Right ventricle myocardium inferior (tissue), 1 donor: ENCODE data around the gene HSPA4L. TPM values are rescaled to one million over a fixed set of nuclear protein-coding genes. Genes with fewer than 3 reads are reported as not detected.

Experiments used
- ATAC-seq: fragments of 200-7000 bp; cut with Tn5 transposase; one replicate; pipeline ENCODE4 v1.9.1; 2020; ENCODE audit warnings: mild to moderate bottlenecking, moderate library complexity
- DNase-seq: peaks from one replicate; pipeline ENCODE4 v3.0.0; 2021; ENCODE audit errors: missing footprints
- intact Hi-C: fragments of 100-400 bp; cut with DNase I; formaldehyde crosslinking; loops from one replicate; pipeline ENCODE4 v1.11.0; 2022
- total RNA-seq: library from RNA; stranded (reverse); fragmentation: NEBNext Ultra II Directional; extraction: Animal tissue kit (Norgen Biotek cat#: 25700); gene quantifications from one replicate; pipeline ENCODE4 v1.2.1, GENCODE V29; 2021
- donor health status: DM: no; HTN: yes; CAD: no; lungs with severe emphysema.

HSPA4L gene
- total RNA-seq, 1 donor from 2014 or later = 6.2 TPM

DNA sequence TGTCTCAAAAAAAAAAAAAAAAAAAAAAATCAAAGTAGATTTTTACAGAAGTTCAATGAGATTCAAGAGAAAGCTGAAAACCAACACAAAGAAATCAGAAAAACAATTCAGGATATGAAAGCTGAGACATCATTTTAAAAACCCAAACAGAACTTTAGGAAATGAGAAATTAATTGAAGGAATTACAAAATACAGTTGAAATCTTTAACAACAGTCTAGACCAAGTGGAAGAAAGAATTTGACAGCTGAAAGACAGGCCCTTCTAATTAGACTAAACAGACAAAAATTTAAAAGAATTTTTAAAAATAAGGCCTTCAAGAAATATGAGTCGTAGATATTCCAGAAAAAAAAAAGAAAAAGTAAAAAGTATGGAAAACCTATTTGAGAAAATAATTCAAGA, 64.6 kb downstream of the HSPA4L start:
- ATAC-seq = no peak
- intact Hi-C loops = no loop called here
- no peak for DNase-seq

GRCh38 chr4:127849505-127850234, 67.5 kb downstream of the HSPA4L start:
- intact Hi-C loops = no loop called here
- ATAC-seq = no peak
- DNase-seq = no peak

GRCh38 chr4:127852661-127853060, 70.5 kb downstream of the HSPA4L start:
- intact Hi-C loops = no loop called here
- no peak for DNase-seq
- no peak for ATAC-seq

GRCh38 chr4:127856196-127856812, 74.2 kb downstream of the HSPA4L start:
- intact Hi-C loops = no loop called here
- no peak for DNase-seq
- no peak for ATAC-seq

GRCh38 chr4:127856813-127857447, 74.8 kb downstream of the HSPA4L start:
- DNase-seq (no peak), ATAC-seq (no peak)
- intact Hi-C loops = no loop called here

DNA sequence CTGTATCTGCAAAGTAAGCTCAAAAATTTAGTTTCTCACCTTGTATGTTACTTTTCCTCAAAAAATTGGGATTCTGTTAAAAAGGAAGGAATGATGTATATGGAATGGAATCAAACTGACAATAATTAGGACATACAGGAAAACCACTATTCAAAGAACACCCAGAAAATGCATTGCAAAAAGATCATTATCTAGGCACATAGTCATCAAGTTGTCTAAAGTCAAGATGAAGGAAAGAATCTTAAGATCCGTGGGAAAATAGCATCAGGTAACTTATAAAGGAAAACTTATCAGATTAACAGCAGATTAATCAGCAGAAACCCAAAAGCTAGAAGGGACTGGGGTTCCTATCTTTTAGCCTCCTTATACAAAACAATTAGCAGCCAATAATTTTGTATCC, 75.5 kb downstream of the HSPA4L start:
- ATAC-seq (no peak), DNase-seq (no peak)
- intact Hi-C loops = no loop called here

DNA sequence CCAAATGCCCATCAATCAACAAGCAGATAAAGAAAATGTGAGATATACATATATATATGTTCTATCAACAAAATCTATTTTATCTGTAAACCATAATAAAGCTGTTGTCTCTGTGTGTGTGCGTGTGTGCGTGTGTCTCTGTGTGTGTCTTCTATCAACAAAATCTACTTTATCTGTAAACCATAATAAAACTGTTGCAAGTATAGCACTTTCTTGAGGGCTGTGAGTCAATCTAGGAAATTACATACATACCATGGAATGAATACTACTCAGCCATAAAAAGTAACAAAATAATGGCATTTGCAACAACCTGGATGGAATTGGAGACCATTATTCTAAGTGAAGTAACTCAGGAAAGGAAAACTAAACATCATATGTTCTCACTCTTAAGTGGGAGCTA, 86.1 kb downstream of the HSPA4L start:
- intact Hi-C loops = no loop called here
- ATAC-seq = no peak

DNA sequence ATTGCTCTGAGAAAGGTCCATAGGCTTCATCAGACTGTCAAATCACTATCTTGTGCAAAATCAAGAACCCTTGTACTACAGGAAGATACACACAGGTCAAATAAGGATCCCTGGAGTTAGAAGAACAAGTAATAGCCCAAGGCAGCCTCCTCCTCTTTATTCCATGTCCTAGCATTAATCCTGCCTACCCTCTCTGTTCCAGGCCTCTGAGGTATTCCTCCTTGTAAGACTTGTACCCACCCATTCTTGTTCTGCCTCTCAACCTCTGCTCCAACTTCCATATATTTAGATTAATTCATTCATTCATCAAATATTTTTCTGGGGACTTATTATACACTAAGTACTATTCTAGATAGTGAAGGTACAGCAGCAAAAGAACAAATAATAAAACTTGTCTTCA, 88.2 kb downstream of the HSPA4L start:
- intact Hi-C loops = no loop called here
- DNase-seq = no peak
- ATAC-seq = no peak

More for the DNA sequence above, 86.1 kb downstream of the HSPA4L start:
- DNase-seq = no peak

GRCh38 chr4:127870688-127871087, 88.6 kb downstream of the HSPA4L start:
- no peak for DNase-seq
- ATAC-seq = peak; percentile 59
- intact Hi-C loops = no loop called here

DNA sequence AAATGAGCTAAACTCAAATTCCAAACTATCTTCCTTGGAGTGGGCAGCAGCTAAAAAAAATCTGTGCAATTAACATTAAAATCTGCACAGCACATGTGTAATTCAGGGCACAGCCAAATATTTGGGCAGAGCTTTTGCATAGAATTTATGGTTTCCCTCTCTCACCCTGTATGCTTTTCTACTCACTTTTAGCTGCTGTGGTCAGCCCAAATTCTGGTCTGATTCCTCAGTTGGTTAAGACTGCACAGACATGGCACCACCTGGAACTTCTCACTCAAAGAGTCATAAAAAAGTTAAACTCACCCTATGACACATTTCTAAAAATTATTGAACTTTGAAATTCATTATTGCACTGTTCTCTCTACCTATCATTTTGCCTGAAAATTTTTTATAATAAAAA, 93.7 kb downstream of the HSPA4L start:
- DNase-seq (no peak), ATAC-seq (no peak)
- intact Hi-C loops = no loop called here

GRCh38 chr4:127880763-127881562, 98.8 kb downstream of the HSPA4L start, which contains the start of gene PLK4:
PLK4 (plus strand) TSS chr4:127880893; CDS start chr4:127881135, 242 bp downstream.
- intact Hi-C loops = loop anchor here (2.0 to 5.0 kb wide), 3 partner anchors 86 to 180 kb away; partner anchors contain the start of genes ABHD18, HSPA4L, LARP1B and MFSD8
- DNase-seq = peak; percentile 97

DNA sequence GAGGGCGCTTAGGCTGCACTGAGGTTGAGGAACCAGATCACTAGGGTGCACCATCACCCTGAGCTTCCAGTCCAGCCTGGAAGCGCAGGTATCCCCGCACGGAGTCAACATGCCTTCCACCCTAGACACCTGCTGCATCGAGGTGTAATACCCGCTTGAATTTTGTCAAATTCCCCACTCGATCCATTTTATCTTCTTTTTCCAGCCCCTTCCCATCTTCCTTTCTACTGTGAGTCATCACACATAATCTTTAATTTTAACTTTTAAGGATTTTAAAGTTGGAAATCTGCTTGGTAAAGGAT, 99.4 kb downstream of the HSPA4L start:
- DNase-seq (no peak), ATAC-seq (peak; percentile 40)
- intact Hi-C loops = loop anchor here (2.0 to 5.0 kb wide), 3 partner anchors 86 to 179 kb away; partner anchors contain the start of genes ABHD18, HSPA4L, LARP1B and MFSD8

More at GRCh38 chr4:127880763-127881562, 98.8 kb downstream of the HSPA4L start, which contains the start of gene PLK4:
- ATAC-seq = peak; percentile 99

GRCh38 chr4:127888559-127888958, 106.4 kb downstream of the HSPA4L start:
- intact Hi-C loops = no loop called here
- ATAC-seq = no peak
- DNase-seq = no peak

DNA sequence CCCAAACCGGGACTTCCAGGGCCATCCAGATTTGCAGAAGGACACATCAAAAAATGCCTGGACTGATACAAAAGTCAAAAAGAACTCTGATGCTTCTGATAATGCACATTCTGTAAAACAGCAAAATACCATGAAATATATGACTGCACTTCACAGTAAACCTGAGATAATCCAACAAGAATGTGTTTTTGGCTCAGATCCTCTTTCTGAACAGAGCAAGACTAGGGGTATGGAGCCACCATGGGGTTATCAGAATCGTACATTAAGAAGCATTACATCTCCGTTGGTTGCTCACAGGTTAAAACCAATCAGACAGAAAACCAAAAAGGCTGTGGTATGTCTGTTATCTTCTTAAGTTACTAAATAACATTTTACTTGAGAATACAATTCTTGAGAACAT, 107.8 kb downstream of the HSPA4L start:
- intact Hi-C loops = no loop called here
- DNase-seq (no peak), ATAC-seq (no peak)

Other genes with a start within 250 kb of the HSPA4L start
- gene INTU, start 149.4 kb upstream of the HSPA4L start, total RNA-seq = 4.1 TPM
- gene SLC25A31, start 51.9 kb upstream of the HSPA4L start, total RNA-seq = not detected
- gene PLK4, start 98.6 kb downstream of the HSPA4L start, total RNA-seq = 1.1 TPM
- 6.1 TPM for gene MFSD8, start 182.9 kb downstream of the HSPA4L start, total RNA-seq
- 11.5 TPM for gene ABHD18, start 183.1 kb downstream of the HSPA4L start, total RNA-seq